ENCODE results near the gene DNAJC12.

DNAJC12 gene

DNA sequence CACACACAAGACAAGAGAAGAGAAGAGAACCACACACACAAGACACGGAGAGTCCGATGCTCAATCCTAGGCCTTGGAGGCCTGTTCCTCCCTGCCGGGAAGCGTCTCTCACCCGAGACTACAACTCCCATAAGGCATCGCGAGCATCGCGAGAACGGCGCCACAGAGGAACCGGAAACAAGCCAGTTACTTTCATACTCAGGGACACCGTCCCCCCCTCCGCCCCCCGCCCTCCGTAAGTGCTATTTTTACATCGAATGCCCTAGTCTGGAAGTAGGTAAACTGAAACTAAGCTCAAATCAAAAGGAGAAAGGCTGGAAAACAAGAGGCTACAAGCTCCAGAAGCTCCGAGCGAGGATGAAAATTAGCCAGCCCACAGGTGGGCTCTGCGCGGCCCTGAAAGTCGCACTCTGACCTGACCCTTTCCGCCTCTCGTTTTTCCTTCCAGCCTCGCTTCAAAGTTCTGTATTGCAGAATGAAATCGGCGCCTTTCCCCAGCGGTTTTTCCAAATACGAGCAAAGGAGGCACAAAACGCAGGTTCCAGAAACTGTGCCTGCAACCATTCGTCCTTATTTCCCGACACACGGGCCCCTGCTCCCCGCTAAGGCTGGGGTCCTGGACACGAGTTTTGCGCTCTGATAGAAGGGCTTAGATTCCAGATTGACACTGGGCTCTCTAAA, 11.5 kb upstream of the DNAJC12 start:
- peak; percentile 99 for ATAC-seq
- TF ChIP-seq TOX (CRISPR knock-in tag; IDR thresholded peaks at IDR 0.05; ENCODE audit: borderline replicate concordance), result no peak
- 0 out of 2 replicates have a peak, but pooled peaks have one; percentile 56 for TF ChIP-seq PATZ1 (CRISPR knock-in tag; IDR thresholded peaks at IDR 0.05; ENCODE audit: borderline replicate concordance)
- no peak for TF ChIP-seq BACH2 (CRISPR knock-in tag; IDR thresholded peaks at IDR 0.05; ENCODE audit: borderline replicate concordance)
- TF ChIP-seq OSR1 (CRISPR knock-in tag; IDR thresholded peaks at IDR 0.05), result no peak
- no peak for TF ChIP-seq ESRRG (CRISPR knock-in tag; IDR thresholded peaks at IDR 0.05)
- TF ChIP-seq ZFP3 (CRISPR knock-in tag; IDR thresholded peaks at IDR 0.05), result no peak
- no peak for TF ChIP-seq ZC3H10 (CRISPR knock-in tag; IDR thresholded peaks at IDR 0.05)
- no peak for TF ChIP-seq TSHZ2 (CRISPR knock-in tag; IDR thresholded peaks at IDR 0.05)
- no peak for TF ChIP-seq RARB (CRISPR knock-in tag; IDR thresholded peaks at IDR 0.05)

DNA sequence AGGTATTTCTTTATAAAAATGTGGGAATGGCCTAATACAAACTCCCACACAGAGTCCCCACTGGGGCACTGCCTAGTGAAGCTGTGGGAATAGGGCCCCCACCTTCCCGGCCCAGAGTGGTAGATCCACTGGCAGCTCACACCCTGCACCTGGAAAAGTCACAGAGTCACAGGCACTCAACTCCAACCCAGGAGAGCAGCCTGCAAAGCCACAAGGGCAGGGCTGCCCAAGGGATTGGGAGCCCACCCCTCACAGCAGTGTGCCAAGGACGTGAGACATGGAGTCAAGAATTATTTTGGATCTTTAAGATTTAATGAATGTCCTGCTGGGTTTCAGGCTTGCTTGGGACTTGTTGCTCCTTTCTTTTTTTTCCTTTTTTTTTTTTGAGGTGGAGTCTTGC, 5.3 kb upstream of the DNAJC12 start:
- ATAC-seq, result no peak
- no peak for TF ChIP-seq TCF4 (CRISPR knock-in tag; IDR thresholded peaks at IDR 0.05; ENCODE audit: borderline replicate concordance)
- TF ChIP-seq ZC3H10 (CRISPR knock-in tag; IDR thresholded peaks at IDR 0.05), result no peak
- TF ChIP-seq CREB5 (CRISPR knock-in tag; IDR thresholded peaks at IDR 0.05; ENCODE audit: low read depth), result no peak
- TF ChIP-seq OSR1 (CRISPR knock-in tag; IDR thresholded peaks at IDR 0.05), result no peak
- TF ChIP-seq ESRRG (CRISPR knock-in tag; IDR thresholded peaks at IDR 0.05), result no peak
- no peak for TF ChIP-seq PATZ1 (CRISPR knock-in tag; IDR thresholded peaks at IDR 0.05; ENCODE audit: borderline replicate concordance)
- TF ChIP-seq ZFP30 (CRISPR knock-in tag; IDR thresholded peaks at IDR 0.05), result no peak

- TF ChIP-seq ARNTL (CRISPR knock-in tag; IDR thresholded peaks at IDR 0.05; ENCODE audit: borderline replicate concordance, low read depth) (no peak), ZFP30 (CRISPR knock-in tag; IDR thresholded peaks at IDR 0.05) (no peak), GLIS3 (CRISPR knock-in tag; IDR thresholded peaks at IDR 0.05) (no peak), CSDC2 (CRISPR knock-in tag; IDR thresholded peaks at IDR 0.05) (no peak)
- no peak for ATAC-seq
Observed at GRCh38 chr10:67841737-67842136, 3.7 kb upstream of the DNAJC12 start.

DNA sequence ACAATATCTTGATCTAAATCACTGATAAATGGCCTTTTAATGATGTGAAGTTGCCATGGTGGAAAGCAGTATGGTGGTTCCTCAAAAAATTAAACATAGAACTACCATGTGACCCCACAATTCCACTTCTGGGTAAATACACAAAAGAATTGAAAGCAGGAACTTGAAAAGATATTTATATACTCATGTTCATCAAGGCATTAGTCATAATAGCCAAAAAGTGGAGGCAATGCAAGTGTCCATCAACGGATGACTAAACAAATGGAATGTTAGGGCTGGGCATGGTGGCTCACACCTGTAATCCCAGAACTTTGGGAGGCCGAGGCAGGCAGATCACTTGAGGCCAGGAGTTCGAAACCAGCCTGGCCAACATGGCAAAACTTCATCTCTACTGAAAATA, 2.0 kb upstream of the DNAJC12 start:
- no peak for ATAC-seq
- no peak for TF ChIP-seq ZNF565 (CRISPR knock-in tag; conservative IDR thresholded peaks at IDR 0.05; ENCODE audit: low read depth)
- no peak for TF ChIP-seq PATZ1 (CRISPR knock-in tag; IDR thresholded peaks at IDR 0.05; ENCODE audit: borderline replicate concordance)
- no peak for TF ChIP-seq BACH2 (CRISPR knock-in tag; IDR thresholded peaks at IDR 0.05; ENCODE audit: borderline replicate concordance)
- TF ChIP-seq POU6F1 (CRISPR knock-in tag; IDR thresholded peaks at IDR 0.05; ENCODE audit: borderline replicate concordance, low read depth), result no peak
- TF ChIP-seq CSDC2 (CRISPR knock-in tag; IDR thresholded peaks at IDR 0.05), result no peak
- TF ChIP-seq ESRRG (CRISPR knock-in tag; IDR thresholded peaks at IDR 0.05), result no peak
- TF ChIP-seq TSHZ2 (CRISPR knock-in tag; IDR thresholded peaks at IDR 0.05), result no peak
- TF ChIP-seq ZFP3 (CRISPR knock-in tag; IDR thresholded peaks at IDR 0.05), result no peak
- no peak for TF ChIP-seq SNAI2 (CRISPR knock-in tag; IDR thresholded peaks at IDR 0.05)
- TF ChIP-seq ZNF70 (CRISPR knock-in tag; IDR thresholded peaks at IDR 0.05), result no peak
- no peak for TF ChIP-seq ZFP30 (CRISPR knock-in tag; IDR thresholded peaks at IDR 0.05)
- no peak for TF ChIP-seq OSR1 (CRISPR knock-in tag; IDR thresholded peaks at IDR 0.05)
- TF ChIP-seq ZC3H10 (CRISPR knock-in tag; IDR thresholded peaks at IDR 0.05), result no peak

Measured in SK-N-SH treated with all-trans-retinoic acid at 6 μM for 48 hours (cell line).